Measurements from ENCODE around the gene TSPAN16.

- TF ChIP-seq, protein P1, sequence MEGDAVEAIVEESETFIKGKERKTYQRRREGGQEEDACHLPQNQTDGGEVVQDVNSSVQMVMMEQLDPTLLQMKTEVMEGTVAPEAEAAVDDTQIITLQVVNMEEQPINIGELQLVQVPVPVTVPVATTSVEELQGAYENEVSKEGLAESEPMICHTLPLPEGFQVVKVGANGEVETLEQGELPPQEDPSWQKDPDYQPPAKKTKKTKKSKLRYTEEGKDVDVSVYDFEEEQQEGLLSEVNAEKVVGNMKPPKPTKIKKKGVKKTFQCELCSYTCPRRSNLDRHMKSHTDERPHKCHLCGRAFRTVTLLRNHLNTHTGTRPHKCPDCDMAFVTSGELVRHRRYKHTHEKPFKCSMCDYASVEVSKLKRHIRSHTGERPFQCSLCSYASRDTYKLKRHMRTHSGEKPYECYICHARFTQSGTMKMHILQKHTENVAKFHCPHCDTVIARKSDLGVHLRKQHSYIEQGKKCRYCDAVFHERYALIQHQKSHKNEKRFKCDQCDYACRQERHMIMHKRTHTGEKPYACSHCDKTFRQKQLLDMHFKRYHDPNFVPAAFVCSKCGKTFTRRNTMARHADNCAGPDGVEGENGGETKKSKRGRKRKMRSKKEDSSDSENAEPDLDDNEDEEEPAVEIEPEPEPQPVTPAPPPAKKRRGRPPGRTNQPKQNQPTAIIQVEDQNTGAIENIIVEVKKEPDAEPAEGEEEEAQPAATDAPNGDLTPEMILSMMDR (conservative IDR thresholded peaks at IDR 0.05) = no peak
- TF ChIP-seq EZH2 (IDR thresholded peaks at IDR 0.05; ENCODE audit: low read depth) = no peak
These were observed 35.0 kb upstream of the TSPAN16 start for GRCh38 chr19:11260996-11261395.

All from PC-9 (cell line).